ENCODE measurements around the gene RASSF3. TPM values are rescaled to one million over a fixed set of nuclear protein-coding genes. Genes with fewer than 3 reads are reported as not detected.
"Not testable (repeated sequence)": the region's sequence is repeated elsewhere in the genome, so short reads cannot be mapped to it uniquely, and the experiment has no call there.

Gene RASSF3
- polyA plus RNA-seq, 4 donors: 18.0 to 23.6 (median 23.1) TPM

- DNase-seq (ENCODE audit: low read depth in 4 of 4, low spot score in 3 of 4): no peak
Measured at GRCh38 chr12:64685605-64686004, 75.3 kb downstream of the RASSF3 start.

GRCh38 chr12:64687816-64688215 is 77.5 kb downstream of the RASSF3 start:
- DNase-seq (ENCODE audit: low read depth in 4 of 4, low spot score in 3 of 4): no peak

GRCh38 chr12:64688219-64688618 is 77.9 kb downstream of the RASSF3 start:
- DNase-seq (ENCODE audit: low read depth in 4 of 4, low spot score in 3 of 4): no peak

GRCh38 chr12:64688715-64689114 is 78.4 kb downstream of the RASSF3 start:
- no peak for DNase-seq (ENCODE audit: low read depth in 4 of 4, low spot score in 3 of 4)

GRCh38 chr12:64690236-64690635 is 79.9 kb downstream of the RASSF3 start:
- DNase-seq (ENCODE audit: low read depth in 4 of 4, low spot score in 3 of 4): not testable (repeated sequence)

GRCh38 chr12:64691227-64691794 is 81.0 kb downstream of the RASSF3 start:
- peak in 1 of 4 donors; percentile 43 for DNase-seq (ENCODE audit: low read depth in 4 of 4, low spot score in 3 of 4)

- peak in 2 of 4 donors; percentile 28 to 42 for DNase-seq (ENCODE audit: low read depth in 4 of 4, low spot score in 3 of 4)
Measured at GRCh38 chr12:64691795-64692583, 81.7 kb downstream of the RASSF3 start.

GRCh38 chr12:64694130-64695040 is 84.1 kb downstream of the RASSF3 start:
- DNase-seq (ENCODE audit: low read depth in 4 of 4, low spot score in 3 of 4): no peak

GRCh38 chr12:64695550-64695949 is 85.3 kb downstream of the RASSF3 start:
- DNase-seq (ENCODE audit: low read depth in 4 of 4, low spot score in 3 of 4): no peak

- DNase-seq (ENCODE audit: low read depth in 4 of 4, low spot score in 3 of 4): peak in 2 of 4 donors; percentile 24 to 33
Measured at GRCh38 chr12:64696080-64696741, 85.9 kb downstream of the RASSF3 start.

- DNase-seq (ENCODE audit: low read depth in 4 of 4, low spot score in 3 of 4): no peak
Measured at GRCh38 chr12:64699504-64700115, 89.3 kb downstream of the RASSF3 start.

- no peak for DNase-seq (ENCODE audit: low read depth in 4 of 4, low spot score in 3 of 4)
Measured at GRCh38 chr12:64700532-64700931, 90.2 kb downstream of the RASSF3 start.

- no peak for DNase-seq (ENCODE audit: low read depth in 4 of 4, low spot score in 3 of 4)
Measured at GRCh38 chr12:64701283-64701682, 91.0 kb downstream of the RASSF3 start.

GRCh38 chr12:64706306-64706705 is 96.0 kb downstream of the RASSF3 start:
- DNase-seq (ENCODE audit: low read depth in 4 of 4, low spot score in 3 of 4): no peak

GRCh38 chr12:64706857-64707256 is 96.6 kb downstream of the RASSF3 start:
- no peak for DNase-seq (ENCODE audit: low read depth in 4 of 4, low spot score in 3 of 4)

GRCh38 chr12:64707362-64707761 is 97.1 kb downstream of the RASSF3 start:
- no peak for DNase-seq (ENCODE audit: low read depth in 4 of 4, low spot score in 3 of 4)

GRCh38 chr12:64707926-64708325 is 97.6 kb downstream of the RASSF3 start:
- DNase-seq (ENCODE audit: low read depth in 4 of 4, low spot score in 3 of 4): no peak

GRCh38 chr12:64709429-64709828 is 99.1 kb downstream of the RASSF3 start:
- no peak for DNase-seq (ENCODE audit: low read depth in 4 of 4, low spot score in 3 of 4)

GRCh38 chr12:64713376-64713775 is 103.1 kb downstream of the RASSF3 start:
- DNase-seq (ENCODE audit: low read depth in 4 of 4, low spot score in 3 of 4): no peak

- DNase-seq (ENCODE audit: low read depth in 4 of 4, low spot score in 3 of 4): no peak
Measured at GRCh38 chr12:64714551-64714968, 104.3 kb downstream of the RASSF3 start.

Data from right renal pelvis (tissue), 4 donors.